HepG2 (cell line): Measurements from ENCODE around the gene TEX19. TPM values are rescaled to one million over a fixed set of nuclear protein-coding genes. Genes with fewer than 3 reads are reported as not detected.

Experiments used
- ATAC-seq: fragments of 200-7000 bp; cut with Tn5 transposase; 3 replicates; pipeline ENCODE4 v1.9.1; 2020; ENCODE audit warnings: mild to moderate bottlenecking, moderate library complexity
- BruUV-seq: library from RNA; stranded (reverse); fragments of 400-500 nt; replicated peaks from 2 replicates; lab custom pipeline; 2021; lab: Mats Ljungman, UMichigan
- CTCF ChIA-PET: fragments of 300-600 bp; formaldehyde crosslinking; extraction: SDS; loops from one replicate; lab custom pipeline; 2021; ENCODE audit warnings: low total read pairs, inconsistent platforms, low intra/inter-chr PET ratio; lab: Yijun Ruan, JAX
- POLR2A ChIA-PET: fragments of 350-600 bp; sonication (Branson Sonifier 250); formaldehyde crosslinking; loops from one replicate; lab custom pipeline; 2020; ENCODE audit warnings: antibody characterized with exemption, inconsistent platforms; lab: Yijun Ruan, JAX
- DNase-seq: peaks from one replicate; pipeline ENCODE4 v3.0.0-alpha.2; 2015; ENCODE audit warnings: low spot score
- FAIRE-seq: peaks from 3 replicates; lab custom pipeline; 2011; peaks lifted over from hg19 to GRCh38; lab: Jason Lieb, UNC
- H2AFZ ChIP-seq: one replicate; pipeline ENCODE4 v1.6.1; 2011; ENCODE audit warnings: low read length, inconsistent platforms
- H3K27ac ChIP-seq: fragments of 300-600 bp; 3 replicates; pipeline ENCODE4 v1.8.0; 2011; ENCODE audit warnings: mixed run types, mild to moderate bottlenecking, mixed read lengths, low read length, inconsistent platforms; ENCODE audit not compliant: insufficient read depth; ENCODE audit errors: extremely low read length
- H3K27me3 ChIP-seq, 2 experiments: fragments of 200-600 bp in 1 of 2; 2 replicates in 1 of 2; 3 replicates in 1 of 2; pipeline versions ENCODE4 v1.6.0 to v1.8.0; 2011; ENCODE audit warnings: low read length in 2 of 2, mild to moderate bottlenecking in 2 of 2, moderate library complexity in 2 of 2, inconsistent platforms in 1 of 2; ENCODE audit not compliant: insufficient read depth in 2 of 2, control insufficient read depth in 1 of 2
- H3K36me3 ChIP-seq, 2 experiments: fragments of 200-600 bp in 1 of 2; replicated peaks in 1 of 2; 2 replicates in 1 of 2; 3 replicates in 1 of 2; pipeline versions ENCODE4 v1.5.1 to v1.8.0; 2011; ENCODE audit warnings: low read length in 2 of 2, inconsistent platforms in 1 of 2; ENCODE audit not compliant: insufficient read depth in 2 of 2, control insufficient read depth in 1 of 2
- H3K4me1 ChIP-seq: 2 replicates; pipeline ENCODE4 v1.5.1; 2012; ENCODE audit warnings: low read length, inconsistent platforms; ENCODE audit not compliant: insufficient read depth
- H3K4me2 ChIP-seq: 2 replicates; pipeline ENCODE4 v1.6.0; 2011; ENCODE audit warnings: low read depth, low read length, inconsistent platforms
- H3K4me3 ChIP-seq, 3 experiments: fragments of 200-600 bp in 1 of 3; sonication (generic), shearing (Covaris generic) in 1 of 3; replicated peaks in 1 of 3; 2 replicates each; pipeline ENCODE4 v1.5.1; 2011 to 2016; ENCODE audit warnings: low read length in 3 of 3, inconsistent platforms in 2 of 3, low read depth in 2 of 3, mild to moderate bottlenecking in 2 of 3, control low read depth in 1 of 3, mixed read lengths in 1 of 3; ENCODE audit not compliant: insufficient read depth in 1 of 3
- H3K79me2 ChIP-seq: one replicate; pipeline ENCODE4 v1.6.1; 2011; ENCODE audit warnings: low read length, inconsistent platforms; ENCODE audit not compliant: insufficient read depth
- H3K9ac ChIP-seq: 2 replicates; pipeline ENCODE4 v1.6.0; 2011; ENCODE audit warnings: mild to moderate bottlenecking, low read depth, low read length, inconsistent platforms; ENCODE audit not compliant: insufficient read depth
- H3K9me3 ChIP-seq: 2 replicates; pipeline ENCODE4 v1.5.1; 2012; ENCODE audit warnings: mild to moderate bottlenecking, low read length
- H4K20me1 ChIP-seq: 2 replicates; pipeline ENCODE4 v1.6.0; 2011; ENCODE audit warnings: inconsistent platforms, mild to moderate bottlenecking, low read length, moderate library complexity; ENCODE audit not compliant: insufficient read depth
- HNF4G ChIP-seq, 2 experiments: sonication (generic) in 1 of 2; formaldehyde crosslinking in 1 of 2; IDR thresholded peaks; 2 replicates each; pipeline versions ENCODE4 v1.4.0 to v1.6.1; 2011 to 2020; ENCODE audit warnings: borderline replicate concordance in 2 of 2, low read depth in 2 of 2, mild to moderate bottlenecking in 2 of 2, low read length in 1 of 2, missing genetic modification reagents in 1 of 2, moderate library complexity in 1 of 2
- HNRNPL ChIP-seq: fragments of 200-400 bp; formaldehyde crosslinking; IDR thresholded peaks from 2 replicates; pipeline ENCODE4 v1.6.1; 2017; ENCODE audit warnings: mild to moderate bottlenecking, low read depth, low read length
- MLLT10 ChIP-seq: sonication (generic); formaldehyde crosslinking; IDR thresholded peaks from 2 replicates; pipeline ENCODE4 v1.4.0; 2020; ENCODE audit warnings: missing genetic modification reagents
- PHF5A ChIP-seq: IDR thresholded peaks from one replicate; pipeline ENCODE4 v1.6.1; 2018; ENCODE audit warnings: low read depth, missing genetic modification reagents; ENCODE audit not compliant: unreplicated experiment
- PHF8 ChIP-seq: sonication (generic); formaldehyde crosslinking; IDR thresholded peaks from 2 replicates; pipeline ENCODE4 v1.5.0; 2020; ENCODE audit warnings: missing genetic modification reagents
- SMAD9 ChIP-seq: sonication (generic); formaldehyde crosslinking; IDR thresholded peaks from 2 replicates; pipeline ENCODE4 v1.5.1; 2020; ENCODE audit warnings: mild to moderate bottlenecking, missing genetic modification reagents
- ZNF335 ChIP-seq: sonication (generic); formaldehyde crosslinking; IDR thresholded peaks from 2 replicates; pipeline ENCODE4 v1.4.0; 2020; ENCODE audit warnings: missing genetic modification reagents
- ZNF619 ChIP-seq: sonication (generic); formaldehyde crosslinking; IDR thresholded peaks from 2 replicates; pipeline ENCODE4 v1.4.0; 2020; ENCODE audit warnings: mild to moderate bottlenecking, missing genetic modification reagents
- WGBS: methylation state at CpG from one replicate; pipeline ENCODE4 v1.1.6; 2017; ENCODE audit warnings: low lambda C conversion rate; 5-methylcytosine and 5-hydroxymethylcytosine counted together
- in situ Hi-C: cut with HindIII; loops from 2 replicates; pipeline ENCODE4 v1.10.0; 2017; ENCODE audit warnings: low pct_unique_long_range_greater_than_20kb; ENCODE audit not compliant: extremely low pct_ligation_motif_present
- intact Hi-C: fragments of 100-400 bp; cut with micrococcal nuclease; formaldehyde crosslinking; loops from one replicate; pipeline ENCODE4 v1.10.0; 2022; ENCODE audit not compliant: unreplicated experiment
- polyA plus RNA-seq, 8 experiments: library from polyadenylated mRNA; depleted of rRNA in 3 of 8; stranded (reverse) in 7 of 8; unstranded in 1 of 8; fragments of >200 nt; fragmentation: Illumina TruSeq in 4 of 8; extraction: Trizol in 4 of 8; gene quantifications; 2 replicates each; pipeline versions ENCODE4 v1.2.1 to v1.2.3, GENCODE V29; 2011 to 2016; ENCODE audit warnings: low read depth in 4 of 8, missing spikeins in 1 of 8, mixed read lengths in 1 of 8; ENCODE audit not compliant: insufficient read depth in 1 of 8
- total RNA-seq, 5 experiments: library from RNA; depleted of rRNA; stranded (reverse); fragments of >200 nt; fragmentation: Illumina TruSeq; extraction: Trizol; gene quantifications; 2 replicates each; pipeline ENCODE4 v1.2.3, GENCODE V29; 2016; ENCODE audit warnings: low read depth in 1 of 5
- TF ChIP-seq, protein P1 (sequence below): IDR thresholded peaks from 2 replicates; pipeline ENCODE4 v1.6.1; 2016; ENCODE audit warnings: low read depth, control low read depth
- TF ChIP-seq, protein P2 (sequence below): sonication (generic); formaldehyde crosslinking; IDR thresholded peaks from 2 replicates; pipeline ENCODE4 v1.5.1; 2020; ENCODE audit warnings: mild to moderate bottlenecking, missing genetic modification reagents, moderate library complexity
- TF ChIP-seq, protein P3 (sequence below): sonication (generic); formaldehyde crosslinking; IDR thresholded peaks from 2 replicates; pipeline ENCODE4 v1.5.0; 2020; ENCODE audit warnings: missing genetic modification reagents
- TF ChIP-seq, protein P4 (sequence below): fragments of 450-650 bp; IDR thresholded peaks from 2 replicates; pipeline ENCODE4 v1.6.1; 2017
- TF ChIP-seq, protein P5 (sequence below): sonication (generic); formaldehyde crosslinking; conservative IDR thresholded peaks from 2 replicates; pipeline ENCODE4 v1.8.0; 2022; ENCODE audit warnings: missing genetic modification reagents
- TF ChIP-seq, protein P6 (sequence below): sonication (generic); formaldehyde crosslinking; IDR thresholded peaks from 2 replicates; pipeline ENCODE4 v1.4.0; 2020; ENCODE audit warnings: missing genetic modification reagents

TEX19 gene
- total and polyA plus RNA-seq, 2 of the 13 experiments (the other 11 are each of a cell fraction or from before 2014, with no cell fraction given) = 1.3 to 6.0 TPM

DNA sequence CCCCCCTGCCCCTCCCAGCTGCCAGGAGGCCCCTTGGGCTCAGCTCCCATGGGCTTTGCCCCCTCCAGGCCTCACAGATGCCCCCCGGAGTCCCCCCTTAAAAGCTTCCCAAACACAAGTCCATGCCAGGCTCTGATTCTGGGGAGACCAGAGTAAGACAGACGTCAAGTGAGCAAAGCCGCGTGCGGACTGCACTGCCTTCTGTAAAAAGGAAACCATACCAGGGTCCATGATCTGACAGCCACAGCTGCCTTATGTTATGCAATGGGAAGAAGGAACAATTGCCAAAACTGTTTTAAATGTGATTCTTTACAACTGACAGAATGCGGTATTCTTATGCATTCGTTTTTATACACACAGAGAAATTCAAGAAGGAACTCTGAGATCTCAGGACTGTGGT is 41.2 kb downstream of the TEX19 start (continued):
- TF ChIP-seq, protein P1, sequence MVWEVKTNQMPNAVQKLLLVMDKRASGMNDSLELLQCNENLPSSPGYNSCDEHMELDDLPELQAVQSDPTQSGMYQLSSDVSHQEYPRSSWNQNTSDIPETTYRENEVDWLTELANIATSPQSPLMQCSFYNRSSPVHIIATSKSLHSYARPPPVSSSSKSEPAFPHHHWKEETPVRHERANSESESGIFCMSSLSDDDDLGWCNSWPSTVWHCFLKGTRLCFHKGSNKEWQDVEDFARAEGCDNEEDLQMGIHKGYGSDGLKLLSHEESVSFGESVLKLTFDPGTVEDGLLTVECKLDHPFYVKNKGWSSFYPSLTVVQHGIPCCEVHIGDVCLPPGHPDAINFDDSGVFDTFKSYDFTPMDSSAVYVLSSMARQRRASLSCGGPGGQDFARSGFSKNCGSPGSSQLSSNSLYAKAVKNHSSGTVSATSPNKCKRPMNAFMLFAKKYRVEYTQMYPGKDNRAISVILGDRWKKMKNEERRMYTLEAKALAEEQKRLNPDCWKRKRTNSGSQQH (CRISPR knock-in tag) = no peak
- TF ChIP-seq PHF5A (CRISPR knock-in tag) (no peak), SMAD9 (CRISPR knock-in tag) (no peak), ZNF619 (CRISPR knock-in tag) (no peak)
- TF ChIP-seq, protein P2, sequence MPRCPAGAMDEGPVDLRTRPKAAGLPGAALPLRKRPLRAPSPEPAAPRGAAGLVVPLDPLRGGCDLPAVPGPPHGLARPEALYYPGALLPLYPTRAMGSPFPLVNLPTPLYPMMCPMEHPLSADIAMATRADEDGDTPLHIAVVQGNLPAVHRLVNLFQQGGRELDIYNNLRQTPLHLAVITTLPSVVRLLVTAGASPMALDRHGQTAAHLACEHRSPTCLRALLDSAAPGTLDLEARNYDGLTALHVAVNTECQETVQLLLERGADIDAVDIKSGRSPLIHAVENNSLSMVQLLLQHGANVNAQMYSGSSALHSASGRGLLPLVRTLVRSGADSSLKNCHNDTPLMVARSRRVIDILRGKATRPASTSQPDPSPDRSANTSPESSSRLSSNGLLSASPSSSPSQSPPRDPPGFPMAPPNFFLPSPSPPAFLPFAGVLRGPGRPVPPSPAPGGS (CRISPR knock-in tag) = no peak
- TF ChIP-seq, protein P3, sequence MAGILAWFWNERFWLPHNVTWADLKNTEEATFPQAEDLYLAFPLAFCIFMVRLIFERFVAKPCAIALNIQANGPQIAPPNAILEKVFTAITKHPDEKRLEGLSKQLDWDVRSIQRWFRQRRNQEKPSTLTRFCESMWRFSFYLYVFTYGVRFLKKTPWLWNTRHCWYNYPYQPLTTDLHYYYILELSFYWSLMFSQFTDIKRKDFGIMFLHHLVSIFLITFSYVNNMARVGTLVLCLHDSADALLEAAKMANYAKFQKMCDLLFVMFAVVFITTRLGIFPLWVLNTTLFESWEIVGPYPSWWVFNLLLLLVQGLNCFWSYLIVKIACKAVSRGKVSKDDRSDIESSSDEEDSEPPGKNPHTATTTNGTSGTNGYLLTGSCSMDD (CRISPR knock-in tag) = no peak
- TF ChIP-seq, protein P4, sequence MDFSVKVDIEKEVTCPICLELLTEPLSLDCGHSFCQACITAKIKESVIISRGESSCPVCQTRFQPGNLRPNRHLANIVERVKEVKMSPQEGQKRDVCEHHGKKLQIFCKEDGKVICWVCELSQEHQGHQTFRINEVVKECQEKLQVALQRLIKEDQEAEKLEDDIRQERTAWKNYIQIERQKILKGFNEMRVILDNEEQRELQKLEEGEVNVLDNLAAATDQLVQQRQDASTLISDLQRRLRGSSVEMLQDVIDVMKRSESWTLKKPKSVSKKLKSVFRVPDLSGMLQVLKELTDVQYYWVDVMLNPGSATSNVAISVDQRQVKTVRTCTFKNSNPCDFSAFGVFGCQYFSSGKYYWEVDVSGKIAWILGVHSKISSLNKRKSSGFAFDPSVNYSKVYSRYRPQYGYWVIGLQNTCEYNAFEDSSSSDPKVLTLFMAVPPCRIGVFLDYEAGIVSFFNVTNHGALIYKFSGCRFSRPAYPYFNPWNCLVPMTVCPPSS = no peak

DNA sequence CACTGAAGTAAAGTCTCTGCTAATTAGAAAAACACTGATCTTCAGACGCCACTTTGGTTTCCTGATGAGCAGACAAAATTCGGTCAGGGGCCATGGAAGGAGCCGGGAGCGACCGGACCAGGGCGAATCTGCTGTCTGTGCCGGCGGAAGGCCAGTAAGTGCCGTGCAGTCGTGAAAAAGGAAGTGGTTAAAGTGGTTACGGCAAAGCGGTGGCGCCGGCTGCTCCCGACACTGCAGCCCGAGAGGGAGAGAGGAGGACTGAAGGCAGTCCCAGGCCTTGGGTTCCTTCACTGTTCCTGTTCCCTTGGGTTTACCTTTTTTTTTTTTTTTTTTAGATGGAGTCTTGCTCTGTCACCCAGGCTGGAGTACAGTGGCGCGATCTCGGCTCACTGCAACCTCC is 41.8 kb downstream of the TEX19 start:
- DNase-seq (no peak), FAIRE-seq (no peak), ATAC-seq (no peak)
- H3K9ac ChIP-seq = no peak overlapping the region
- in situ Hi-C loops = no loop called here
- WGBS = 96% methylated on average over 19 of the region's 19 CpGs
- no peak overlapping the region for H3K4me2 ChIP-seq
- H4K20me1 ChIP-seq = no peaks in the 10 kb centered on the region
- no peaks in the 10 kb centered on the region for H3K27me3 ChIP-seq
- H3K4me3 ChIP-seq = no peak overlapping the region
- H3K4me1 ChIP-seq = peaks cover 13% of the 10 kb centered on the region
- no peak overlapping the region for H2AFZ ChIP-seq
- CTCF ChIA-PET = no interaction called here
- intact Hi-C loops = no loop called here
- H3K79me2 ChIP-seq = no peaks in the 10 kb centered on the region
- no peaks in the 10 kb centered on the region for H3K9me3 ChIP-seq
- no TSS peak for BruUV-seq
- no peak overlapping the region for H3K27ac ChIP-seq
- POLR2A ChIA-PET = no interaction called here
- peaks cover 19 to 23% of the 10 kb centered on the region in 2 experiments; a peak in 4 of 5 replicates for H3K36me3 ChIP-seq
- TF ChIP-seq HNF4G (IDR thresholded peaks at IDR 0.05; ENCODE audit: borderline replicate concordance, low read depth, low read length) = no peak
- TF ChIP-seq HNF4G (CRISPR knock-in tag; IDR thresholded peaks at IDR 0.05; ENCODE audit: borderline replicate concordance, low read depth) = no peak
- TF ChIP-seq, protein P5, sequence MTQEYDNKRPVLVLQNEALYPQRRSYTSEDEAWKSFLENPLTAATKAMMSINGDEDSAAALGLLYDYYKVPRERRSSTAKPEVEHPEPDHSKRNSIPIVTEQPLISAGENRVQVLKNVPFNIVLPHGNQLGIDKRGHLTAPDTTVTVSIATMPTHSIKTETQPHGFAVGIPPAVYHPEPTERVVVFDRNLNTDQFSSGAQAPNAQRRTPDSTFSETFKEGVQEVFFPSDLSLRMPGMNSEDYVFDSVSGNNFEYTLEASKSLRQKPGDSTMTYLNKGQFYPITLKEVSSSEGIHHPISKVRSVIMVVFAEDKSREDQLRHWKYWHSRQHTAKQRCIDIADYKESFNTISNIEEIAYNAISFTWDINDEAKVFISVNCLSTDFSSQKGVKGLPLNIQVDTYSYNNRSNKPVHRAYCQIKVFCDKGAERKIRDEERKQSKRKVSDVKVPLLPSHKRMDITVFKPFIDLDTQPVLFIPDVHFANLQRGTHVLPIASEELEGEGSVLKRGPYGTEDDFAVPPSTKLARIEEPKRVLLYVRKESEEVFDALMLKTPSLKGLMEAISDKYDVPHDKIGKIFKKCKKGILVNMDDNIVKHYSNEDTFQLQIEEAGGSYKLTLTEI = no peak
- no peak for TF ChIP-seq ZNF335 (CRISPR knock-in tag)
- no peak for TF ChIP-seq MLLT10 (CRISPR knock-in tag)
- no peak for TF ChIP-seq HNRNPL
- TF ChIP-seq PHF8 (CRISPR knock-in tag) = no peak
- TF ChIP-seq, protein P6, sequence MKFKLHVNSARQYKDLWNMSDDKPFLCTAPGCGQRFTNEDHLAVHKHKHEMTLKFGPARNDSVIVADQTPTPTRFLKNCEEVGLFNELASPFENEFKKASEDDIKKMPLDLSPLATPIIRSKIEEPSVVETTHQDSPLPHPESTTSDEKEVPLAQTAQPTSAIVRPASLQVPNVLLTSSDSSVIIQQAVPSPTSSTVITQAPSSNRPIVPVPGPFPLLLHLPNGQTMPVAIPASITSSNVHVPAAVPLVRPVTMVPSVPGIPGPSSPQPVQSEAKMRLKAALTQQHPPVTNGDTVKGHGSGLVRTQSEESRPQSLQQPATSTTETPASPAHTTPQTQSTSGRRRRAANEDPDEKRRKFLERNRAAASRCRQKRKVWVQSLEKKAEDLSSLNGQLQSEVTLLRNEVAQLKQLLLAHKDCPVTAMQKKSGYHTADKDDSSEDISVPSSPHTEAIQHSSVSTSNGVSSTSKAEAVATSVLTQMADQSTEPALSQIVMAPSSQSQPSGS (CRISPR knock-in tag) = no peak
